OCI-LY7 (cell line): ENCODE measurements around the gene MTG1. TPM values are rescaled to one million over a fixed set of nuclear protein-coding genes. Genes with fewer than 3 reads are reported as not detected.

Experiments
- BruUV-seq: library from RNA; stranded (reverse); fragments of 400-500 nt; replicated peaks from 2 replicates; lab custom pipeline; 2021; lab: Mats Ljungman, UMichigan
- CTCF ChIA-PET: fragments of 300-600 bp; sonication (Branson Sonifier 250); formaldehyde crosslinking; loops from one replicate; lab custom pipeline; 2022; ENCODE audit warnings: antibody characterized with exemption; ENCODE audit not compliant: unreplicated experiment; lab: Charles Lee
- POLR2A ChIA-PET: fragments of 300-600 bp; sonication (Branson Sonifier 250); formaldehyde crosslinking; loops from one replicate; lab custom pipeline; 2022; ENCODE audit warnings: antibody characterized with exemption; lab: Charles Lee
- DNase-seq: peaks from one replicate; pipeline ENCODE4 v3.0.0-alpha.2; 2015; ENCODE audit warnings: low spot score
- H2AFZ ChIP-seq: fragments of 200-600 bp; sonication (generic), shearing (Covaris generic); 2 replicates; pipeline ENCODE4 v1.6.1; 2014; ENCODE audit warnings: mild to moderate bottlenecking, antibody characterized with exemption, low read length, moderate library complexity
- H3K27ac ChIP-seq: fragments of 200-600 bp; sonication (generic); 2 replicates; pipeline ENCODE4 v1.5.1; 2014; ENCODE audit warnings: mixed run types, low read depth, mild to moderate bottlenecking, moderate library complexity, low read length, inconsistent platforms; ENCODE audit not compliant: poor library complexity, severe bottlenecking
- H3K36me3 ChIP-seq: fragments of 200-600 bp; sonication (generic); 2 replicates; pipeline ENCODE4 v1.6.1; 2014; ENCODE audit warnings: mild to moderate bottlenecking, antibody characterized with exemption, low read length, moderate library complexity, mixed read lengths; ENCODE audit not compliant: insufficient read depth
- H3K4me1 ChIP-seq: fragments of 200-600 bp; sonication (generic); 2 replicates; pipeline ENCODE4 v1.5.1; 2014; ENCODE audit warnings: mild to moderate bottlenecking, low read length; ENCODE audit not compliant: insufficient read depth, poor library complexity, severe bottlenecking
- H3K4me2 ChIP-seq: fragments of 200-600 bp; sonication (generic); 2 replicates; pipeline ENCODE4 v1.6.1; 2014; ENCODE audit warnings: mild to moderate bottlenecking, low read length
- H3K4me3 ChIP-seq: fragments of 200-600 bp; sonication (generic); 2 replicates; pipeline ENCODE4 v1.5.1; 2014; ENCODE audit warnings: mild to moderate bottlenecking, low read depth, low read length; ENCODE audit not compliant: poor library complexity, severe bottlenecking
- H3K79me2 ChIP-seq: fragments of 200-600 bp; sonication (generic); 2 replicates; pipeline ENCODE4 v1.6.1; 2016; ENCODE audit warnings: low read depth, mild to moderate bottlenecking, low read length, moderate library complexity, mixed read lengths; ENCODE audit not compliant: insufficient read depth
- H3K9me2 ChIP-seq: fragments of 200-600 bp; sonication (generic); 2 replicates; pipeline ENCODE4 v1.6.1; 2016; ENCODE audit warnings: mild to moderate bottlenecking, low read length, mixed read lengths; ENCODE audit not compliant: insufficient read depth
- H3K9me3 ChIP-seq: fragments of 200-600 bp; sonication (generic); 2 replicates; pipeline ENCODE4 v1.6.1; 2014; ENCODE audit warnings: mild to moderate bottlenecking, mixed run types, low read length, mixed read lengths
- H4K20me1 ChIP-seq: fragments of 200-600 bp; sonication (generic); 2 replicates; pipeline ENCODE4 v1.6.1; 2014; ENCODE audit warnings: mild to moderate bottlenecking, antibody characterized with exemption, low read length, moderate library complexity, mixed read lengths; ENCODE audit not compliant: insufficient read depth
- CTCF ChIP-seq: fragments of 200-600 bp; sonication (generic); conservative IDR thresholded peaks from 2 replicates; pipeline ENCODE4 v1.5.1; 2014; ENCODE audit warnings: mild to moderate bottlenecking, antibody characterized with exemption, low read length, moderate library complexity, mixed read lengths
- EZH2phosphoT487 ChIP-seq: fragments of 200-600 bp; sonication (generic); IDR thresholded peaks from 2 replicates; pipeline ENCODE4 v1.6.1; 2018; ENCODE audit warnings: low read depth, borderline replicate concordance, mild to moderate bottlenecking, mixed run types, antibody characterized with exemption, low read length, moderate library complexity, mixed read lengths
- intact Hi-C: fragments of 100-400 bp; cut with micrococcal nuclease; formaldehyde crosslinking; loops from one replicate; pipeline ENCODE4 v1.10.0; 2022; ENCODE audit not compliant: unreplicated experiment
- total RNA-seq, 2 experiments: library from RNA; depleted of rRNA in 1 of 2; stranded (reverse); fragments of >200 nt in 1 of 2; shearing (Covaris generic) in 1 of 2; gene quantifications; 2 replicates each; pipeline ENCODE4 v1.2.3, GENCODE V29; 2014 to 2022

Gene MTG1
- total RNA-seq, 2 experiments from 2014 or later: 85.6 to 101 TPM

GRCh38 chr10:133362846-133363245 lies 31.1 kb upstream of the MTG1 start:
- Histone ChIP-seq H3K79me2 (no peaks in the 10 kb centered on the region), H3K9me2 (no peaks in the 10 kb centered on the region), H2AFZ (no peak overlapping the region), H3K9me3 (no peaks in the 10 kb centered on the region), H3K36me3 (peaks cover 20% of the 10 kb centered on the region), H3K4me1 (no peaks in the 10 kb centered on the region), H3K27ac (no peak overlapping the region), H4K20me1 (no peaks in the 10 kb centered on the region), H3K4me3 (no peak overlapping the region), H3K4me2 (no peak overlapping the region)
- DNase-seq: no peak
- TF ChIP-seq EZH2phosphoT487 (no peak), CTCF (no peak)
- BruUV-seq: no TSS peak
- ChIA-PET CTCF (no interaction called here), POLR2A (no interaction called here)
- intact Hi-C loops: no loop called here

GRCh38 chr10:133364645-133365431 lies 29.1 kb upstream of the MTG1 start:
- Histone ChIP-seq H3K9me3 (no peaks in the 10 kb centered on the region), H3K36me3 (peaks cover 25% of the 10 kb centered on the region), H3K27ac (no peak overlapping the region), H2AFZ (no peak overlapping the region), H3K79me2 (no peaks in the 10 kb centered on the region), H3K9me2 (no peaks in the 10 kb centered on the region), H3K4me2 (no peak overlapping the region), H4K20me1 (no peaks in the 10 kb centered on the region), H3K4me1 (no peaks in the 10 kb centered on the region), H3K4me3 (no peak overlapping the region)
- DNase-seq: no peak
- intact Hi-C loops: no loop called here
- CTCF ChIA-PET: no interaction called here
- BruUV-seq: no TSS peak
- POLR2A ChIA-PET: interaction anchor here (0.6 kb wide), 1 partner anchor 41 kb away, joined by 3 read pairs; no protein-coding TSS in a partner anchor
- TF ChIP-seq EZH2phosphoT487 (no peak), CTCF (no peak)

GRCh38 chr10:133365461-133366129 lies 28.4 kb upstream of the MTG1 start:
- no peak overlapping the region for H2AFZ ChIP-seq
- ChIA-PET CTCF (no interaction called here), POLR2A (no interaction called here)
- no peaks in the 10 kb centered on the region for H3K9me2 ChIP-seq
- H4K20me1 ChIP-seq: no peaks in the 10 kb centered on the region
- H3K79me2 ChIP-seq: no peaks in the 10 kb centered on the region
- H3K4me3 ChIP-seq: no peak overlapping the region
- no peak overlapping the region for H3K4me2 ChIP-seq
- H3K4me1 ChIP-seq: no peaks in the 10 kb centered on the region
- DNase-seq: no peak
- TF ChIP-seq EZH2phosphoT487 (no peak), CTCF (no peak)
- no TSS peak for BruUV-seq
- no peak overlapping the region for H3K27ac ChIP-seq
- intact Hi-C loops: no loop called here
- H3K36me3 ChIP-seq: peaks cover 27% of the 10 kb centered on the region
- no peaks in the 10 kb centered on the region for H3K9me3 ChIP-seq
